DMS 273 treated with DMSO at 0.1 percent for 48 hours (cell line): ENCODE measurements around the gene LRIG1.

Experiments used
- DNase-seq: peaks from one replicate; lab custom pipeline; 2025; lab: John Stamatoyannopoulos, UW

The LRIG1 gene

GRCh38 chr3:66402596-66403290, 98.1 kb downstream of the LRIG1 start:
- no peak for DNase-seq

GRCh38 chr3:66401675-66402491, 98.9 kb downstream of the LRIG1 start:
- DNase-seq: no peak

- no peak for DNase-seq
These were observed 99.7 kb downstream of the LRIG1 start for GRCh38 chr3:66401157-66401550.

DNA sequence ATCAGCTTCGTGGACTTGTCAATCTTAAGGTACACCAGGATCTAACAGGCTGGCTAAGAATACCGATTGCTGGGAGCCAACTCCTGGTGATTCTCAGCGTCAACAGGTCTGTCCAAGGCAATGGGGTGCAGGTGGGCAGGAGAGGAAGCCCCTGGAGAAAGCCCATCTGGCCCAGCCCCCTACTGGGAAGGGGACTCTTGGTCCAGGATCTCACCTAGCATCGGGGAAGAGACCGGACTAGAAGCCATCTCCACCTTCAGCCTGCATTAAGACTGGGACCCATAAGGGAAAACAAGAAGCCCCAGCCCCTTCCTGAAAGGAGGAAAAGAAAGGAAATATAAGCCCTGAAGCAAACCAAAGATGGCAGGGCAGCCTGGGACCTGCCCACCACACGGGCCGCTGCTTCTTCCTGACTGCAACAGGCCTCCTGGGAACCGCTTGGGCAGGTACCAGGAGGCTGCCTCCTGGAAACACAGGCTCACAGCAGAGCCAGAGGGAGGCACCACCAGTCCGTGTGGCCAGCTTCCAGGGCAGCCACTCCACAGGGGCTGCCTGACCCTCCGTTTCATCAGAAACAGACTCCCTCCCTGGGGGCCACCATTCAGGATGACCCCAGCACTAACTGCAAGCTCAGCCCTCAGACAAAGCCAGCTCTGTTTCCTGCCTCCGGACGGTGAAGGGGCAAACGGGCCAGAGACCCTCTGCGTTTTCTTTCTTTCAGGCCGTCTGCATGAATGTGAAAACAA, 100.2 kb downstream of the LRIG1 start:
- no peak for DNase-seq

GRCh38 chr3:66399529-66400232, 101.1 kb downstream of the LRIG1 start:
- no peak for DNase-seq

DNA sequence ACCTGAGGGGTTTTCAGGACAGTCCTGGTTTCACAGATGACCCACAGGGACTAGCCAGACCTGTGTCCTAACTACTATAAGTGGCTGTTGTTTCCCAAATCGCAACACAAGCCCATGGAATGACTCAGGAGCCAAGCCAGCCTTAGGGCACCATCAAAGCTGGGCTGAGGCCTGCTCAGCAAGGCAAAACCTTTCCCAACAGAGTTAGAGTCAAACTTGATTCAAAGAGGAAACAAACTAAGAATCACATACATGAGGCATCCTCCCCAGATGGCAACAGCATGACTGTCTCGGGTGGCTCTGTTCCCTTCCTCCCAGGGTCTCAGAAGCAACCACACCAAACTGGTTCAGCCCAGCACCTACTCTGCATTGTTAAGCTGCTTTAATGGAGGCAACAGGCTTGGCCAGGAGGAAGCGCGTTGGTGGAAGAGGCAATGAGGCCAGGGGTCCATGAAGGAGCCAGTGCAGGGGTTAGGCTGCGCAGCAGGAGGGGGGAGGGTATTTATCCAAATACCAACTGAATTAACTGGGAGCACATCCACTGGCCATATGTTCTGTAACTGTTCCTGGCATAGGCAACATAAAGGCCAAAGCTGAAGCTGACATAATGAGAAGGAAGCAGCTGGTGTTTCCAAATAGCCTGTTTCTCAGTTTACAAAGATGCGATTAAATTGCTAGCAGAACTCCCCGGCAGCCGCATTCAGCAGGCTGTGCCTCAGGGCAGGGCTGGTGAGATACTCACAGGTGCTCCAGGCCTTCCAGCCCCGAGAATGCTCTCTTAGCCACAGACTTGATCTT, 102.4 kb downstream of the LRIG1 start:
- peak; percentile 92 for DNase-seq

- no peak for DNase-seq
These were observed 103.1 kb downstream of the LRIG1 start for GRCh38 chr3:66397745-66398144.

DNA sequence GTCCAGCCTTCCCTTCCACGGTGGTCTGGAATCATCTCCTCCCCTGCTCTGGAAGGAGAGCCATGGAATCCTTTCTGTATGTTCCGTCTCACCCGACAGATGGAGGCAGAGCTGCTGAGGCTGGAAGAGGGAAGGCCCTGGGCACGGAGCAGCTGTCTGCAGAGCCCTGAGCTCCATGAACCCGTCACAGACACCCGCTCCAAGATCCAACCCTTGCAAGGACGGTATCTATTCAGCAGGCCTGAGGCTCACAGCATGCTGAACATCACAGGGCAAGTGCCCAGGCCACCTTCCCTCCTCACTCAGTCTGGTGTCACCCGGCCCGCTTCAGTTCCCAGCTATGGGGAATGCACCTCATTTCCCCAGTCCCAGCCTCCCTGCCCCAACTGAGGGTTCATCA, 103.9 kb downstream of the LRIG1 start:
- DNase-seq: no peak

GRCh38 chr3:66396161-66396760, 104.6 kb downstream of the LRIG1 start:
- no peak for DNase-seq

GRCh38 chr3:66395635-66396034, 105.2 kb downstream of the LRIG1 start:
- DNase-seq: no peak

DNA sequence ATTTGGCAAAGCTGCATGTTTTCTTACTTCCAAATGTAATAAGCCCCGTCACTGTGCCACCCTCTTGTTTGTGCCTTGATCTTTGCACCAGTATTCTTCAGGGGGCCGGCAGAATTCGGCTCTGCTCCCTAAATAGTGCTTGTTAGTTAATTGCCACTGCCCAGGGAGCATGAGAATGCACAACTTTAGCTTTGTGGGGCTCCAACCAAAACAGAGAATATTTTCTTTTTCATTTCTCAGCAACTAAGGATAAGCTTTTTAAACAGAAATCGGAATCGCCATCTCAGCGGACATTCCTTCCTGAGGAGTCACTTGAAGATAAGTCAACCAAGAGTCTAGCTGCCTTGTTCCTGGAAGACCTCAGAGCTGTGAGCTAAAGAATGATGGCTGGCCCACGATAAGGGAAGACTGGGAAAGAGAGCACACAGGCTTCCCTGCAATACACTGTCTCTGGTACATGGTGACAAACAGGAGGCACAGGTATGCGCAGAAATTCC, 106.0 kb downstream of the LRIG1 start:
- DNase-seq: no peak

- no peak for DNase-seq
These were observed 106.6 kb downstream of the LRIG1 start for GRCh38 chr3:66394019-66394752.

DNA sequence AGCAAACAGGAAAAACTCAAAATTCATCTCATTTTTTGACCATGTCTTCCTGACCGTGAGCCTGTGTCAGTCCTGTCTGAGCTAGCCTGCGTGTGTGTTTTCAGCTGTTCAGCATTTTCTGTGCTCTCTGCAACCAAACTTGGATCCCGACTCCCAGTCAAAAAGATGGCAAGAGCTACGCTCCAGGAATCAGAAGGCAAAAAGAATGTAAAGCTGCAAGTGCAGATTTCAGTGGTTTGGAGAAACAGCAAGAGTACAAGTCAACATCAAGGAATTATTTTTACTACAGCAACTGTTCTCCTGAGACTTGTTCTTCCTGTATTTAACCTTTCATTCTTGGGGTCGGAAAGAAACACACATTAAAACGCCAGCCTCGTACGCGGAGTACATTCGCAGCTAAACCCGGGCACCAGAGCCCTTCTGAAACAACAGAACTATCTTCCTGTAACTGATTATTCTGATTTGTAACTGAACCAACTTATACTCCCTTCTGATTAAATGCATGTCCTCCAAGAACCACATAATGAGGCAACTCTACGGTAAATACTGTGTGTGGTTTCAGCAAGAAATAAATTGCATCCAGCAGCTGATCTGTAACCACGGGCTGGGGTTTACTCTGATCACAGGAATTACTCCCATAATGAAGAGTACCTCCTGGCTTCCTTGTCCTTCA, 107.4 kb downstream of the LRIG1 start:
- no peak for DNase-seq

GRCh38 chr3:66392966-66393332, 107.9 kb downstream of the LRIG1 start:
- no peak for DNase-seq

- no peak for DNase-seq
These were observed 108.3 kb downstream of the LRIG1 start for GRCh38 chr3:66392512-66392911.

DNA sequence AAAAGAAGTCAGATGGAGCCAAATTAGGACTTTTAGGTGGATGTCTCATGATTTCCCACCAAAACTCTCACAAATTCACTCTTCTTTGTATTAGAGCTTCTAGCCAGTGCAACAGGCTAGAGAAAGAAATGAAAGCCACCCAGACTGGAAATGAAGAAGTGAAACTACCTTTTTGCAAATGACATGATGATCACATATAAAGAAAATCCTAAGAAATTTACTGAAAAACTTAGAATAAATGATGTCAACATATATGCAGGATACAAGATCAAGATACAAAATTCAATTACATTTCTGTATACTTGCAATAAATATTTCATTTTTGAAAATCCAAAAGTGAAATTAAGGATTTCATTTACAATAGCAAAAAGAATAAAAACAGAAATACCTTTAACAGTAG, 110.8 kb downstream of the LRIG1 start:
- no peak for DNase-seq

DNA sequence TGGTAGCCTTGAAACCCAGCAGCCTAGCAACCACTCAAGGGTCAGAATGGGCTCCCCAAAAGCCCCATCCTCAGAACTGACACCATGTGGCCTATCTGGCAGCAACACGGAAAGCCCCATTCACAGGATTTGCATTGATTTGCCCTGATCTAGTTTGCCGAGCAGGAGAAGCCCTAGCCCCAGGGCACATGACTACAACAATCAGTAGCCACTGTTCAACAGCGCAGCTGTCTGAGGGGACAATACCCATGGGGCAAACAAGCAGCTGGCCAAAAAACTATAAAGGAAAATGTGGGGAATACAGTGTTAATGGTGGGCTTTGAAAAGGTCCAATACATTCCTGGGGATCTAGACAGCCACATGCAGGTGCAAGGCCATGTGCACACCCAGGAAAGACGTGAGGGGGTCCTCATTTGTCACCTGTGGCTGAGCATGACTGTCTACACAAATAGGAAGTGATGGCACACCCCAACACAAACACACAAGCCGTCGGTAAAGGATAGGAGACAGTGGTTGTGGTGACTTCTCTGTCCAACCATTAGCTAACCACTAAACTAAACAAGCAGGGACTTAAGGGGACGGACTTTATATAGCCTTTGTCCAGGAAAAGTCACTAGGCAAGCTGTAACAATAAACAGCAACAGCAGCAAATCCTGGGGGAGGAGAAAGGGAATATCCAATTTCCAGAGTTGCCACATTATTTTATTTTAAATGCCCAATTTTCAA, 113.7 kb downstream of the LRIG1 start:
- DNase-seq: no peak

- no peak for DNase-seq
These were observed 114.6 kb downstream of the LRIG1 start for GRCh38 chr3:66386011-66386924.
